GM21423 (cell line): ENCODE data around the gene ETS2.
A peak's percentile ranks its signal among the peaks of the same experiment; 100 is the strongest.

ENCODE experiments used
- ATAC-seq: cut with Tn5 transposase; IDR thresholded peaks from one replicate; pipeline ENCODE4 v1.9.1; 2021; ENCODE audit warnings: mild to moderate bottlenecking, moderate library complexity; ENCODE audit not compliant: unreplicated experiment

Gene ETS2

GRCh38 chr21:38805328-38806152 lies at the start of gene ETS2:
TSS of gene ETS2 (plus strand) at chr21:38805929. CDS start at chr21:38810035, 4,106 bp downstream.
- ATAC-seq = peak; percentile 66

- ATAC-seq = no peak
These were observed 49.0 kb upstream of the ETS2 start for GRCh38 chr21:38756746-38757145.

GRCh38 chr21:38758501-38759214 lies 47.1 kb upstream of the ETS2 start:
- ATAC-seq = no peak

GRCh38 chr21:38759413-38759812 lies 46.3 kb upstream of the ETS2 start:
- no peak for ATAC-seq

GRCh38 chr21:38760017-38760761 lies 45.5 kb upstream of the ETS2 start:
- ATAC-seq = no peak

- no peak for ATAC-seq
These were observed 45.0 kb upstream of the ETS2 start for GRCh38 chr21:38760762-38761155.

GRCh38 chr21:38761531-38761930 lies 44.2 kb upstream of the ETS2 start:
- ATAC-seq = no peak

GRCh38 chr21:38765056-38765455 lies 40.7 kb upstream of the ETS2 start:
- no peak for ATAC-seq

- ATAC-seq = peak; percentile 92
These were observed 38.6 kb upstream of the ETS2 start for GRCh38 chr21:38766987-38767722.

GRCh38 chr21:38768471-38769063 lies 37.2 kb upstream of the ETS2 start:
- ATAC-seq = no peak

GRCh38 chr21:38769191-38769780 lies 36.4 kb upstream of the ETS2 start:
- no peak for ATAC-seq

GRCh38 chr21:38770660-38771059 lies 35.1 kb upstream of the ETS2 start:
- ATAC-seq = no peak

GRCh38 chr21:38771536-38771935 lies 34.2 kb upstream of the ETS2 start:
- ATAC-seq = no peak

- no peak for ATAC-seq
These were observed 33.1 kb upstream of the ETS2 start for GRCh38 chr21:38772646-38773045.

- ATAC-seq = no peak
These were observed 32.3 kb upstream of the ETS2 start for GRCh38 chr21:38773099-38774061.

- ATAC-seq = no peak
These were observed 31.6 kb upstream of the ETS2 start for GRCh38 chr21:38774152-38774551.

GRCh38 chr21:38774586-38775285 lies 31.0 kb upstream of the ETS2 start:
- no peak for ATAC-seq

- no peak for ATAC-seq
These were observed 30.0 kb upstream of the ETS2 start for GRCh38 chr21:38775733-38776132.
